Measurements from ENCODE around the gene KCNJ14.

Gene KCNJ14

DNA sequence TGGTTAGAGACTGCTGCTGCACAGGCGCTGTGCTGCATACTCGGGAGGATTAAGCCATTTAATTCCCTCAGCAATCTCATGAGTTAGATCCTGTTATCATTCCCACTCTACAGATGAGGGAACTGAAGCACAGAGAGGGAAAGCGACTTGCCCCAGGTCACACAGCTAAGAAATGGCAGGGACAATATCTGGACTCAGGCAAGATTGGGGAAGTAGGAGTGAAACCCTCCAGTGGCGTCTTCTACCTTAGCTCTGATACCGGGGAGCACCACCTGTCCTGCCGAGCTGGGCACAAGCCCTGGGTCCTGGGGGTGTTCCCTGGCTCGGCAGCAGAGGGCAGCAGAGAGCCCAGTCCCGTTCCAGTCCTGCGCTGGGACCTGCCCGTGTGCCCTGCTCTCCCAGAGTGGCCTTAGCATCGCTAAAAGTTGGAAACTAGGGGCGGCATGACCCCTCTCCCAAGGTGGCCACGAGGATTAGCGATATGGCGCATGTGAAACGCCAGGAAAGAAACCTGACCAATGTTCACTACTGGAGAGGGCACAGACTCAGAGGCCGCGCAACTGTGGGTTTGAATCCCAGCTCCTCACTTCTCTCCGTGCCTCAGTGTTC lies 34.3 kb downstream of the KCNJ14 start:
- DNase-seq = peak; percentile 85

DNA sequence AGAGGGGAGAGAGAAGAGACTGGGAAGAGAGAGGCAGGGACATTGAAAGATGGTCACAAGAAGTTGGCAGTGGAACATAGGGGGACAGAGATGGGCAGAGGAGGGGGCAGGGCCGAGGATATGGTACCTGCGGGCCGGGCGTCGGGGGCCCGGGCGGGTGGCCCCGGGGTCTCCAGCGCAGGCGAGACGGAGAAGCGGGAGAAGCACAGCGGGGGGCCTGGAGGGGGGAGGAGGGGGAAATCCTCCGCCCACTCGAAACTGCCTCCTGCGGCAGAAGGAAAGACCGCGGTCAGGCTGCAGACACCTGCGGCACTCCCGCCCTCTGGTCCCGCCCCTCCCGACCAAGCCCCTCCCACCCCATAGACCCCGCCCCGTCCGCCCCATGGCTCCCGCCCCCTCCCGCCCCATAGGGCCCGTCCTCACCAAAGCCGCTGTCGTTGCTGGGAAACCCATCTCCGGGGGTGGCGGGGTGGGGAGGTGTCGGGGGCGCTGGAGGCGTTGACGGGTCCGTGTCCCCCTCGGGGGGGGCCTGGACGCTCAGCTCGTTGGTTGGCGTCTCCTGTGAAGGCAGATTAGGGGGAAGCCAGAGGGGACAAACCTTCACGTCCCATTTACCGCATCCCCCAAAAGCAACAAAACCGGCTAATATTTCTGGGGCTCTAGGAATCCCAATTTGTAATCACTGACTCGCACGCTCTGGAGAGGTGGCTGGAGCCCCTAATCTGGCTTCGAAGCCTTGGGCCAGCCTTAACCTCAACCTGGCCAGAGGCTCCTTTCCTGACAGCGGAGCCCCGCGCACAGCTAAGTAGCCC lies 35.8 kb downstream of the KCNJ14 start:
- peak; percentile 81 for DNase-seq

DNA sequence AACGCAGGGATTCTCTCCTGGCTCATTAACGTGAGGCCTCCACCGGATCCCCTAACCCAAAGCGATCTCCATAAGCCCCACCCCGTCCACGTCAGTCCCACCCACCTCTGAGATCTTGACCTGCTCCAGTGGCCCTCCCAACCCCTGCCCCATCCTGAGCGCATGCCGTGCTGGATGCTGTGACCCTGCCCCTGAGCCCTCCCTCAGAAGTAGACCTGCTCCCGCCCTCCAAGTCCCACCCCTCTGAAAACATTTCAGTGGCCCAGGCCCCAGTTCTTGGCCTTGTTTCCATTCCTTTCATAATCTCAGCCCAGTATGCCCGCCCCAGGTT lies 36.4 kb downstream of the KCNJ14 start:
- DNase-seq = no peak

DNA sequence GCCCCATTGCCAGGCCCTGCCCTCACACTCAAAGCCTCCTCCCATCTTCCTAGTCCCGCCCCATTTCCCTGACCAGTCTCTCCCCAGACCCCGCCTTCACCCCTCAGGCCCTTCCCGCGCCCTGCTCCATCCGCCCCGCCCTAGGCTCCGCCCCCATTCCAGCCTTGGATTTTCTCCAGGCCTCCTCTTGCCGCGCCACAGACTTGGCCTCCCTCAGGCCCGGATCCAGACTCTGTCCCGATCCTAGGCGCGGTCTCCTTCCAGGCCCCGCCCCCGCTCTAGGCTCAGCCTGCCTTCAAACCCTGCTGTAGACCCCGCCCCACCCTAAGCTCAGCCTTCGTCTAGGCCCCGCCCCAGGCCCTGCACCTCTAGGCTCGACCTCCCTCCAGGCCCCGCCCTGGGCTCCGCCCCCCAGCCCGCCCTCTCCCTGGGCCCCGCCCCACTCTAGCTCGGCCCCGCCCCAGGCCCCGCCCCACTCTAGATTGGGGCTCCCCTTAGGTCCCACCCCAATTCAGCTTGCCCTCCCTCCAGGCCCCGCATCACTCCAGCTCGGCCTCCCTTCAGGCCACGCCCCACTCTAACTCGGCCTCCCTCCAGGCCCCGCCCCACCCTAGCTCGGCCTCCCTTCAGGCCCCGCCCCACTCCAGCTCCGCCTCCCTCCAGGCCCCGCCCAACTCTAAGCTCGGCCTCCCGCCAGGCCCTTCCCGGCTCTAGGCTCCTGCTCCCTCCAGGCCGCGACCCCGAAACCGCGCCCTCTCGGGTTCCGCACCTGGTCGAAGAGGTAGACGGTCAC lies 37.7 kb downstream of the KCNJ14 start:
- peak; percentile 99 for DNase-seq

GRCh38 chr19:48493718-48494401 lies 38.5 kb downstream of the KCNJ14 start:
- DNase-seq = no peak

DNA sequence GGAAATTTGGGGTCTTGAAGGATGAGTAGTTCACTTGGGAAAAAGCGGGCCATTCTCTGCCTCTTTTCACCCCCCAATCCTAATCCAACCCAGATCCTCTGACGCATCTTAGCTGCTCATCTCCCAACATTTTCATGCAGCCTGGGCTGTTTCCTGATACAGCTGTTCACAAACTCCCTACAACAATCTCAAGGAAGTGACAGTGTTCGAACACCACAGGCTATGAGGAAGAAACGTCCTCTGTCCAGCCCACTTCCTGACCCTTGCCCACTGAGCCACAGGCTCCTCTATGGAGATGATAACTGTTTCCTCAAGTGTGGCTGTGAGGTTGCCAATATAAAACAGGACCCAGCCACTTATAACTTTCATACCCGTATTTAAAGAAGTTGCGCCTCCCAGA lies 40.0 kb downstream of the KCNJ14 start:
- peak; percentile 51 for DNase-seq

DNA sequence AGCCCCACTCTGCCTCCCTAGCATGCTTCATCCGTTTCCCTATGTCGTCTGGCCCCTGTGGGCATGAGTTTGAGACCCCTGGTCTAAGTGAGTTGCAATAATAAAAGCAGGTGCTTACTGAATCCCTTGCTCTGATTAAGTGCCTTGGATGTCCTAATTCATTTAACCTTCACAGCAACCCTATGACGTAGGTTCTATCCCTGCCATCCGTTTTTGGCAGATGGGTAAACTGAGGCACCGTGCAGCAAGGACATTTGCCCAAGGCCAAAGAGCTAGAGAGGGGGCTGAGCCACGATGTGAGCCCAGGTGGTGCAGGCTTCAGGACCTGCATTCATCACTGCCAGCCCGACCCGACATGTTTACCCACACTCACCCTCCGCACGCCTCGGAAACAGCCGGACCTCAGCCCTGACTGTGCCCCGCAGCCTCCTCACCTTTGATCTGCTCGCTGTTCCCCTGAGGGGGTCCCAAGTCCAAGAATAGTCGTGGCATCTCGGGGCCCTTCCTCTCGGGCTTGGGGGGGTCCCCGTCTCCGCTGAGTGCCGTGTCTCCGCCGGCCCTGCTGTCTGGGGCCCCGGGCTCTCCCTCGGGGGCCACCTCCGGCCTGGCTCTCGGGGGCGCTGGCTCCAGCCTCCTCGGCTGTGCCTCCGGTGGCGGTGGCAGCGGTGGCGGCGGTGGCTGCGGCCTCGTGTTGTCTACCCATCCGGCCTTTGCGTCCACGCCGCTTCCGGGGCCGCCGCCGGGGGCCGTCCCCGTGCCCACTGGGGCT lies 41.8 kb downstream of the KCNJ14 start:
- no peak for DNase-seq

GRCh38 chr19:48497728-48498594 lies 42.6 kb downstream of the KCNJ14 start:
- no peak for DNase-seq

DNA sequence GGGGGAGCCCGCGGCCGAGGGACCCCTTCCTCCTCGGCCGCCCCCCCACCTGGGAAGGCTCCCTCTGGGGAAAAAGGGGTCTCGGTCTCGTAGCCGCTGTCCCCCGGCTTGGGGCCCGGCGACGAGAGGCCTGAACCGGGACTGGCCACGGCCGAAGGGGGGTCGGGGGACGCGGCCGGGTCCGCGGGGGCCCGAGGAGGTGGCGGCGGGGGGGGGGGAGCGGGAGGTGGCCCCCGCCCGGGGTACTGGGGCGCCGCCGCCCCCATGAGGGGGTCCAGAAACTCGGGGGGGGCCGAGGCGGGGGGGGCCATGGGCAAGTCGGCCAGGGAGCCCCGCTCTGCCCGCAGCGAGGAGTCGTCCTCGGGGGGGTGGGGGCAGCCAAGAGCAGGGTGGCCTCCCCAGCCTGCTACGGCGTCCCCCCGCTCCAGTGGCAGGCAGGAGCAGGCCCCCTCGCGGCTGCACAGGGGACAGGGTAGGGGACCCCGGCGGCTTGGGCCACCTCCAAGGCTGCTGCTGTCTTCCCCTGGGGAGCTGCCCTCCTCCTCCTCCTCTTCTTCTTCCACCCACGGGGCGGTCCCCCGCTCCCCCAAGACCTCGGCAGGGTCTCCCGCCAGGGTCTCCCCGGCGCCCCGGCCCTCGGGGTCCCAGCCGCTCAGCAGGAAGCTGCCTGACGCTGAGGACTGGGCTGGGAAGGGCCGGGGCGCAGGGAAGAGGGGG lies 43.4 kb downstream of the KCNJ14 start:
- no peak for DNase-seq

- no peak for DNase-seq
These were observed 44.1 kb downstream of the KCNJ14 start for GRCh38 chr19:48499316-48500090.

- DNase-seq = no peak
These were observed 45.6 kb downstream of the KCNJ14 start for GRCh38 chr19:48500830-48501493.

DNA sequence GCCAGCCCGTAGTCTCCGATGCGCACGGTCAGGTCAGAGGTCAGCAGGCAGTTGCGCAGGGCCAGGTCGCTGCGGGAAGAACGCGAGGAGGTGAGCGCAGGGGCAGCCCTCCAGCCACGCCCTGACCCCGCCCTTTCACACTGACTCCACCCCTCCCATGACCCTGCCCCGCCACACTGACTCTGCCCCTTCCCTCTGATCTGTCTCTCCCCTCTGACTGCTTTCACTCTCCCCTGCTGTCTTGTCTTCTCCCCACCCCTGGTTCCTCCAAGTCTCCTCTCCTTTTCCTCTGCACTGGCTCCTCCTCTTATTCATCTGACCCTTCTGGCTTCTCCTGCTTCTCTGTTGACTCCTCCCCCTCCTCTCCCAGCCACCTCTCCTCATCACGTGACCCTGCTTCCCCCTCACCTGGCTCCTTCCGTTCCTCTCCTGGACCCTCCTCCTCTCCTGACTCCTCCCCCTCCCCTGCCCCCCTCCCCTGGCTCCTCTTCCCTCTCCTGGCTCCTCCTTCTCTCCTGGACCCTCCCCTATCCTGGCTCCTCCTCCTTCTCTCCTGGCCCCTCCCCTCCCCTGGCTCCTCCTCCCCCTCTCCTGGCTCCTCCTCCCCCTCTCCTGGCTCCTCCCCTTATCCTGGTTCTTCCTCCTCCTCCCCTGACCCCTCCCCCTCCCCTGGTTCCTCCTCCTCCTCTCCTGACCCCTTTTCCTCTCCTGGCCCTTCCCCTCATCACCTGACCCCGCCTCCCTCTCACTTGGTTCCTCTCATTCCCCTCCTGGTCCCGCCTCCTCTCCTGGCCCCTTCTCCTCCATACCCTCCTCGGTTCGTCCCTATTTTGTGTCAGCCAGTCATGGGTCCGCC lies 46.3 kb downstream of the KCNJ14 start:
- peak; percentile 85 for DNase-seq

- DNase-seq = no peak
These were observed 47.1 kb downstream of the KCNJ14 start for GRCh38 chr19:48502350-48503018.

DNA sequence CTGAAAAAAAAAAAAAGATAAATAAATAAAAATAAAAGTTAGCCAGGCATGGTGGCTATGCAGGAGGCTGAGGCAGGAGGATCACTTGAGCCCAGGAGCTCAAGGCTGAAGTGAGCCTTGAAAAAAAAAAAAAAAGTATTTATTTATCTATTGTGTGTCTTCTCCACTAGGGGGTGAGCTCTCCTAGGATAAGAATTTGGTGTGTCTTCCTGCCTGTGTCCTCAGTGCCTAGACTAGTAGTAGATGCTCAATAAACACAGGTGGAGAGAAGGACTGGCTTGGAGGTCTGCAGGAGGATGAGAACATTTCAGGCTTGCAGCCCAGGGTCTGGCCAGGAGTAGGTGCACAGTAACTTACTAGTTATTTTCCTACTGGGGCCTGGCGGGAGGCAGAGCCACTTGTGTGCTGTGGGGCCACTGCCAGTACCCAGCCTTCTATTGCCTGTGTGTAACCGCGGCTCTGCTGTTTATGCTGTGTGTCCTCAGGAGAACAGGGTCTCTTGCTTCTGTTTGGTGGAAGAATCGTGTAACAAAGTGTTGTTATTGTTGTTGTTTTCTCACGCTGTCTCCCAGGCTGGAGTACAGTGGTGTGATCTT lies 50.9 kb downstream of the KCNJ14 start:
- DNase-seq = peak; percentile 87

DNA sequence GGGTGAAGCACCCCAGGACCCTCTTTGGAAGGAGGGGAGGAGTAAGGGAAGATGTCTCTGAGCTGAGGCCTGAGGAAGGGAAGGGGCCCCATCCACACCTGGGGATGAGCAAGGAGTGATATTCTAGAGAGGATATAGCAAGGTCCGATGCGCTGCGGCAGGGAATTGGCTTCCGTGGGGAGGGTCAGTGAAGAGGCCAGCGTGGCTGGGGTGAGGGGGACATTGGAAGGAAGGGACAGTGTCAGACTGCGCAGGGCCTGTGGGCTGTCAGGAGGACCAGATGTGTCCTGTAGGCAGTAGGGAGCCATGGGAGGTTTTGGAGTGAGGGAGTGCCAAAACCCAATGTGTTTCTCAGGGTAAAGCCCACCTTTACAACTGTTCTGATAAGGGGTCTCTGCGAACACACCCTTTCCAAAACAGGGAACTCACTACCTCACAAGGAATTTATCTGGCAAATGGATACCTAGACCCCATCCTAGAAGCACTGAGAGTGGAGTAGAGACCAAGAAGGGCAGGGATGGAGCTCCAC lies 52.6 kb downstream of the KCNJ14 start:
- DNase-seq = no peak

- no peak for DNase-seq
These were observed 53.5 kb downstream of the KCNJ14 start for GRCh38 chr19:48508729-48509411.
